ENCODE measurements around the gene SIAH3. TPM values are rescaled to one million over a fixed set of nuclear protein-coding genes. Genes with fewer than 3 reads are reported as not detected.
"Not testable (repeated sequence)": the region's sequence is repeated elsewhere in the genome, so short reads cannot be mapped to it uniquely, and the experiment has no call there.

The SIAH3 gene
- total and polyA plus RNA-seq, 8 donors: 0.07 to 0.20 (median 0.11) TPM; not detected in 1

- TF ChIP-seq, protein P1, sequence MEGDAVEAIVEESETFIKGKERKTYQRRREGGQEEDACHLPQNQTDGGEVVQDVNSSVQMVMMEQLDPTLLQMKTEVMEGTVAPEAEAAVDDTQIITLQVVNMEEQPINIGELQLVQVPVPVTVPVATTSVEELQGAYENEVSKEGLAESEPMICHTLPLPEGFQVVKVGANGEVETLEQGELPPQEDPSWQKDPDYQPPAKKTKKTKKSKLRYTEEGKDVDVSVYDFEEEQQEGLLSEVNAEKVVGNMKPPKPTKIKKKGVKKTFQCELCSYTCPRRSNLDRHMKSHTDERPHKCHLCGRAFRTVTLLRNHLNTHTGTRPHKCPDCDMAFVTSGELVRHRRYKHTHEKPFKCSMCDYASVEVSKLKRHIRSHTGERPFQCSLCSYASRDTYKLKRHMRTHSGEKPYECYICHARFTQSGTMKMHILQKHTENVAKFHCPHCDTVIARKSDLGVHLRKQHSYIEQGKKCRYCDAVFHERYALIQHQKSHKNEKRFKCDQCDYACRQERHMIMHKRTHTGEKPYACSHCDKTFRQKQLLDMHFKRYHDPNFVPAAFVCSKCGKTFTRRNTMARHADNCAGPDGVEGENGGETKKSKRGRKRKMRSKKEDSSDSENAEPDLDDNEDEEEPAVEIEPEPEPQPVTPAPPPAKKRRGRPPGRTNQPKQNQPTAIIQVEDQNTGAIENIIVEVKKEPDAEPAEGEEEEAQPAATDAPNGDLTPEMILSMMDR (IDR thresholded peaks at IDR 0.05): no peak
- DNase-seq: no peak
- Histone ChIP-seq H3K4me1 (peaks cover 0 to 4% of the 10 kb centered on the region in 2 donors), H3K27me3 (no peaks in the 10 kb centered on the region), H3K27ac (no peak overlapping the region), H3K36me3 (no peaks in the 10 kb centered on the region), H3K4me3 (no peak overlapping the region), H3K9me3 (no peaks in the 10 kb centered on the region)
- intact Hi-C loops (cut with DNase I): no loop called here
- ATAC-seq: no peak
Measured at GRCh38 chr13:45773236-45773635, 78.3 kb downstream of the SIAH3 start.

- Histone ChIP-seq H3K27ac (no peak overlapping the region), H3K4me3 (no peak overlapping the region), H3K27me3 (no peaks in the 10 kb centered on the region), H3K4me1 (peaks cover 0 to 4% of the 10 kb centered on the region in 2 donors), H3K36me3 (no peaks in the 10 kb centered on the region), H3K9me3 (no peaks in the 10 kb centered on the region)
- intact Hi-C loops (cut with DNase I): no loop called here
- TF ChIP-seq, protein P1 (IDR thresholded peaks at IDR 0.05): no peak
- ATAC-seq (no peak), DNase-seq (no peak)
Measured at GRCh38 chr13:45770886-45771285, 80.7 kb downstream of the SIAH3 start.

GRCh38 chr13:45768656-45769479, 82.7 kb downstream of the SIAH3 start:
- DNase-seq: peak in 1 of 4 donors; percentile 26
- H3K36me3 ChIP-seq: no peaks in the 10 kb centered on the region
- no peak for ATAC-seq
- intact Hi-C loops (cut with DNase I): no loop called here
- H3K4me1 ChIP-seq: peaks cover 0 to 4% of the 10 kb centered on the region in 2 donors
- TF ChIP-seq, protein P1 (IDR thresholded peaks at IDR 0.05): no peak
- no peak overlapping the region for H3K4me3 ChIP-seq
- no peaks in the 10 kb centered on the region for H3K9me3 ChIP-seq
- H3K27me3 ChIP-seq: no peaks in the 10 kb centered on the region
- no peak overlapping the region for H3K27ac ChIP-seq

GRCh38 chr13:45765464-45765863, 86.1 kb downstream of the SIAH3 start:
- H3K27ac ChIP-seq: no peak overlapping the region
- no peak overlapping the region for H3K4me3 ChIP-seq
- intact Hi-C loops (cut with DNase I): no loop called here
- no peaks in the 10 kb centered on the region for H3K9me3 ChIP-seq
- H3K4me1 ChIP-seq: peaks cover 0 to 4% of the 10 kb centered on the region in 2 donors
- TF ChIP-seq, protein P1 (IDR thresholded peaks at IDR 0.05): no peak
- H3K36me3 ChIP-seq: no peaks in the 10 kb centered on the region
- DNase-seq (no peak), ATAC-seq (no peak)
- no peaks in the 10 kb centered on the region for H3K27me3 ChIP-seq

DNA sequence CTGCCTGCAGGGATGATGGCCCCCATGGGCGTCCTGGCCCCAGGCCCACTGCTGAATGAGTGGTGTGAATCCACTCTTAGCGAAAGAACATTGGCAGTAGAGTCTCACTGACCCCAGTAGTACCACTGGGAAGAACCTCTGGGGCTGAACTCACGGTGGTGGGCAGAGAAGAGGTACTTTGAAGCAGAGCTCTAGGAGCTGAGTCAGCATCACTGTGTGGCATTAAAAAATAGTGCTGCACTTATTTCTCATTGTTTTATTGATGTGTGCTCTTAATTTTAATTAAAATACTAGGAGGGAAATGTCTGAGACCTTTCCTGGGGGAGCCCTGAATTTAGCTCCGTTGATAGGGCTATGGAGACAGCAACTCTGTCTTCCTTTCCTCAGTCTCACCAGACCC, 88.1 kb downstream of the SIAH3 start:
- Histone ChIP-seq H3K9me3 (peaks cover 0 to 3% of the 10 kb centered on the region in 2 donors), H3K36me3 (no peaks in the 10 kb centered on the region), H3K27me3 (no peaks in the 10 kb centered on the region), H3K4me3 (no peak overlapping the region), H3K4me1 (peaks cover 0 to under 1% of the 10 kb centered on the region in 2 donors), H3K27ac (no peak overlapping the region)
- DNase-seq (no peak), ATAC-seq (no peak)
- TF ChIP-seq, protein P1 (IDR thresholded peaks at IDR 0.05): no peak
- intact Hi-C loops (cut with DNase I): no loop called here

GRCh38 chr13:45757589-45757988, 94.0 kb downstream of the SIAH3 start:
- peaks cover 0 to 23% of the 10 kb centered on the region in 2 donors for H3K9me3 ChIP-seq
- H3K27ac ChIP-seq; H3K4me1 ChIP-seq; DNase-seq; H3K4me3 ChIP-seq; H3K36me3 ChIP-seq; ATAC-seq; intact Hi-C loops (cut with DNase I); H3K27me3 ChIP-seq: not testable (repeated sequence)

DNA sequence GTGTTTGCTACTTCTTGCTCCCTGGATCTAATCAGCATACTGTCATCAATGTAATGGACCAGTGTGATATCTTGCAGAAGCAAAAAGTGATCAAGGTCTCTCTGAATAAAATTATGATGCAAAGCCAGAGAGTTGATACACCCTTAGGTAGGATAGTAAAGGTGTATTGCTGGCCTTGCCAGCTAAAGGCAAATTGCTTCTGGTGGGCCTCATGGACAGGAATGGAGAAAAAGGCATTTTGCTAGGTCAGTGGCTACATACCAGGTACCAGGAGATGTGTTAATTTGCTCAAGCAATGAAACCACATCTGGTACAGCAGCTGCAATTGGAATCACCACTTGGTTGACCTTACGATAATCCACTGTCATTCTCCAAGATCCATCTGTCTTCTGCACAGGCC, 95.1 kb downstream of the SIAH3 start:
- intact Hi-C loops (cut with DNase I); H3K27me3 ChIP-seq; H3K36me3 ChIP-seq; DNase-seq; H3K27ac ChIP-seq; H3K4me1 ChIP-seq; H3K4me3 ChIP-seq; ATAC-seq: not testable (repeated sequence)
- peaks cover 0 to 23% of the 10 kb centered on the region in 2 donors for H3K9me3 ChIP-seq

All from left lung (tissue), 10 donors.